GM19395 (cell line): ENCODE results near the gene RAB5B.
A peak's percentile ranks its signal among the peaks of the same experiment; 100 is the strongest.
"Not testable (repeated sequence)": the region's sequence is repeated elsewhere in the genome, so short reads cannot be mapped to it uniquely, and the experiment has no call there.

Experiments
- ATAC-seq: cut with Tn5 transposase; IDR thresholded peaks from one replicate; pipeline ENCODE4 v1.9.1; 2021; ENCODE audit warnings: mild to moderate bottlenecking, moderate library complexity; ENCODE audit not compliant: unreplicated experiment

The RAB5B gene

GRCh38 chr12:55940065-55940732 is 33.7 kb upstream of the RAB5B start:
- ATAC-seq = peak; percentile 98

GRCh38 chr12:55942055-55942454 is 31.8 kb upstream of the RAB5B start:
- no peak for ATAC-seq

GRCh38 chr12:55942577-55943136 is 31.2 kb upstream of the RAB5B start:
- no peak for ATAC-seq

- ATAC-seq = no peak
These were observed 27.3 kb upstream of the RAB5B start for GRCh38 chr12:55946553-55946952.

- ATAC-seq = no peak
These were observed 18.5 kb upstream of the RAB5B start for GRCh38 chr12:55955344-55955743.

GRCh38 chr12:55955800-55956508 is 17.9 kb upstream of the RAB5B start:
- ATAC-seq = no peak

- ATAC-seq = no peak
These were observed 16.6 kb upstream of the RAB5B start for GRCh38 chr12:55957106-55957859.

GRCh38 chr12:55963760-55964159 is 10.1 kb upstream of the RAB5B start:
- ATAC-seq = no peak

- ATAC-seq = no peak
These were observed 8.6 kb upstream of the RAB5B start for GRCh38 chr12:55965240-55965639.

GRCh38 chr12:55965941-55966407 is 7.9 kb upstream of the RAB5B start, which contains the start of gene PMEL:
PMEL (minus strand) TSS chr12:55966042; CDS start chr12:55966011, 31 bp downstream.
- ATAC-seq = no peak

GRCh38 chr12:55966408-55967281 is 7.2 kb upstream of the RAB5B start, which contains the start of gene CDK2:
CDK2 (plus strand) TSS chr12:55966830; CDS start chr12:55967009, 179 bp downstream.
- ATAC-seq = peak; percentile 93

GRCh38 chr12:55969356-55969755 is 4.5 kb upstream of the RAB5B start:
- no peak for ATAC-seq

- ATAC-seq = no peak
These were observed 3.1 kb upstream of the RAB5B start for GRCh38 chr12:55970775-55971174.

- no peak for ATAC-seq
These were observed 1.8 kb upstream of the RAB5B start for GRCh38 chr12:55972042-55972441.

- no peak for ATAC-seq
These were observed 1.4 kb upstream of the RAB5B start for GRCh38 chr12:55972456-55972855.

- no peak for ATAC-seq
These were observed 823 bp upstream of the RAB5B start for GRCh38 chr12:55972911-55973598.

GRCh38 chr12:55974308-55974730 is 441 bp downstream of the RAB5B start:
- peak; percentile 22 for ATAC-seq

- ATAC-seq = no peak
These were observed 4.5 kb downstream of the RAB5B start for GRCh38 chr12:55978393-55978792.

- no peak for ATAC-seq
These were observed 5.2 kb downstream of the RAB5B start for GRCh38 chr12:55979069-55979468.

GRCh38 chr12:55981882-55982281 is 8.0 kb downstream of the RAB5B start:
- ATAC-seq = not testable (repeated sequence)
